ENCODE data around the gene SKIC2. TPM values are rescaled to one million over a fixed set of nuclear protein-coding genes. Genes with fewer than 3 reads are reported as not detected.

SKIC2 gene
- total RNA-seq, 1 experiment from 2014 or later: 182 TPM

DNA sequence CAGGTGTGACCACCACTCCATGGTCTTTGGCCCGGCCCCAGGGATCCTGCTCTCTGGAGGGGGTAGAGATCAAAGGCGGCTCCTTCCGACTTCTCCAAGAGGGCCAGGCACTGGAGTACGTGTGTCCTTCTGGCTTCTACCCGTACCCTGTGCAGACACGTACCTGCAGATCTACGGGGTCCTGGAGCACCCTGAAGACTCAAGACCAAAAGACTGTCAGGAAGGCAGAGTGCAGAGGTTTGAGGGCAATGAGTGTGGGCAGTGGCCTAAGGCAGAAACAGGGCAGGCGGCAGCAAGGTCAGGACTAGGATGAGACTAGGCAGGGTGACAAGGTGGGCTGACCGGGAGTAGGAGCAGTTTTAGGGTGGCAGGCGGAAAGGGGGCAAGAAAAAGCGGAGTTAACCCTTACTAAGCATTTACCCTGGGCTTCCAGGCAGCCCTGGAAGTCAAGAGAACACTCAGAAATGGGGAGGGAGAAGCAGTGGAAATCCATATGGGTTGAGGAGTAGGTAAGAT lies 12.5 kb upstream of the SKIC2 start:
- Mint-ChIP-seq H3K27ac (ENCODE audit: unreplicated experiment) (peak overlapping the region; percentile 84), H3K36me3 (ENCODE audit: insufficient read depth, unreplicated experiment) (peaks cover 61% of the 10 kb centered on the region), H3K9me3 (ENCODE audit: low read depth, unreplicated experiment) (no peaks in the 10 kb centered on the region), H3K4me1 (ENCODE audit: low read depth, unreplicated experiment) (peaks cover 77% of the 10 kb centered on the region), H3K27me3 (ENCODE audit: unreplicated experiment) (no peaks in the 10 kb centered on the region), H3K4me3 (ENCODE audit: low read depth, unreplicated experiment) (peak overlapping the region; percentile 77)
- CTCF ChIA-PET: interaction anchor here (0.8 to 1.5 kb wide), 12 partner anchors 13 to 207 kb away, joined by 3 to 16 read pairs (median 5); partner anchors contain the start of genes DXO, EHMT2, LSM2 and MSH5
- no peak for DNase-seq
- BruUV-seq (replicated peaks): TSS peak; percentile 58
- intact Hi-C loops (cut with micrococcal nuclease; ENCODE audit: unreplicated experiment): loop anchor here (10.0 kb wide), 2 partner anchors 172 to 248 kb away; partner anchors contain the start of genes GPSM3, PBX2 and VWA7
- TF ChIP-seq, protein P1, sequence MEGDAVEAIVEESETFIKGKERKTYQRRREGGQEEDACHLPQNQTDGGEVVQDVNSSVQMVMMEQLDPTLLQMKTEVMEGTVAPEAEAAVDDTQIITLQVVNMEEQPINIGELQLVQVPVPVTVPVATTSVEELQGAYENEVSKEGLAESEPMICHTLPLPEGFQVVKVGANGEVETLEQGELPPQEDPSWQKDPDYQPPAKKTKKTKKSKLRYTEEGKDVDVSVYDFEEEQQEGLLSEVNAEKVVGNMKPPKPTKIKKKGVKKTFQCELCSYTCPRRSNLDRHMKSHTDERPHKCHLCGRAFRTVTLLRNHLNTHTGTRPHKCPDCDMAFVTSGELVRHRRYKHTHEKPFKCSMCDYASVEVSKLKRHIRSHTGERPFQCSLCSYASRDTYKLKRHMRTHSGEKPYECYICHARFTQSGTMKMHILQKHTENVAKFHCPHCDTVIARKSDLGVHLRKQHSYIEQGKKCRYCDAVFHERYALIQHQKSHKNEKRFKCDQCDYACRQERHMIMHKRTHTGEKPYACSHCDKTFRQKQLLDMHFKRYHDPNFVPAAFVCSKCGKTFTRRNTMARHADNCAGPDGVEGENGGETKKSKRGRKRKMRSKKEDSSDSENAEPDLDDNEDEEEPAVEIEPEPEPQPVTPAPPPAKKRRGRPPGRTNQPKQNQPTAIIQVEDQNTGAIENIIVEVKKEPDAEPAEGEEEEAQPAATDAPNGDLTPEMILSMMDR (IDR thresholded peaks at IDR 0.05; ENCODE audit: unreplicated experiment): no peak

DNA sequence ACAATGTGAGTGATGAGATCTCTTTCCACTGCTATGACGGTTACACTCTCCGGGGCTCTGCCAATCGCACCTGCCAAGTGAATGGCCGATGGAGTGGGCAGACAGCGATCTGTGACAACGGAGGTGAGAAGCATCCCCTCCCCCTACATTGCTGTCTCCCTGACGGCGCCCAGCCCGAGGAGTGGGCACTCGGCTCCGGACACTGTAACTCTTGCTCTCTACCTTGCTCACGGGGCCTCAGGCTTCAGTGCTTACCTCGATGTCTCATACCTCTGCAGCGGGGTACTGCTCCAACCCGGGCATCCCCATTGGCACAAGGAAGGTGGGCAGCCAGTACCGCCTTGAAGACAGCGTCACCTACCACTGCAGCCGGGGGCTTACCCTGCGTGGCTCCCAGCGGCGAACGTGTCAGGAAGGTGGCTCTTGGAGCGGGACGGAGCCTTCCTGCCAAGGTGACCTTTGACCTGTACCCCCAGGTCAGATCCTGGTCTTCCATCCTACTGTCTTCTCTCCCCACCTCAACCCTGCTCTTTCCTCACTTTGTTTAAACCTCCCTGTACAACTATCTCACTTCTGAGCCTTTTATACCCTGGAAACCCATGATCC lies 11.8 kb upstream of the SKIC2 start:
- DNase-seq: no peak
- H3K9me3 Mint-ChIP-seq (ENCODE audit: low read depth, unreplicated experiment): no peaks in the 10 kb centered on the region
- H3K27me3 Mint-ChIP-seq (ENCODE audit: unreplicated experiment): no peaks in the 10 kb centered on the region
- intact Hi-C loops (cut with micrococcal nuclease; ENCODE audit: unreplicated experiment): loop anchor here (10.0 kb wide), 2 partner anchors 172 to 248 kb away; partner anchors contain the start of genes GPSM3, PBX2 and VWA7
- no TSS peak for BruUV-seq (replicated peaks)
- peak overlapping the region; percentile 84 for H3K27ac Mint-ChIP-seq (ENCODE audit: unreplicated experiment)
- H3K36me3 Mint-ChIP-seq (ENCODE audit: insufficient read depth, unreplicated experiment): peaks cover 67% of the 10 kb centered on the region
- peak overlapping the region; percentile 77 for H3K4me3 Mint-ChIP-seq (ENCODE audit: low read depth, unreplicated experiment)
- CTCF ChIA-PET: no interaction called here
- TF ChIP-seq, protein P1 (IDR thresholded peaks at IDR 0.05; ENCODE audit: unreplicated experiment): no peak
- peaks cover 70% of the 10 kb centered on the region for H3K4me1 Mint-ChIP-seq (ENCODE audit: low read depth, unreplicated experiment)

DNA sequence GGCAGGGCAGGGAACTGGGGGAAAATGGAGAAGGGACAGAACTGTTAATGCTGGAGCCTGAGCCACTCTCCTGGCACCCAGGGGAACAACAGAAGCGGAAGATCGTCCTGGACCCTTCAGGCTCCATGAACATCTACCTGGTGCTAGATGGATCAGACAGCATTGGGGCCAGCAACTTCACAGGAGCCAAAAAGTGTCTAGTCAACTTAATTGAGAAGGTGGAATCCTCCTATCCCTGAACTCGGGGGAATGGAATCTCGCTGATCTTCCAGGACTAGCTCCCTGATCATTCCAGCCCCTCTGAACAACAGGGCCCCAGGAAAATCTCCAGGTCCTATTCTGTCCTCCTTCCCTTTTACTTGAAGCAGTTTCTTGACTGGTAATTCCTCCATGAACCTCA lies 11.1 kb upstream of the SKIC2 start:
- Mint-ChIP-seq H3K4me1 (ENCODE audit: low read depth, unreplicated experiment) (peaks cover 66% of the 10 kb centered on the region), H3K36me3 (ENCODE audit: insufficient read depth, unreplicated experiment) (peaks cover 74% of the 10 kb centered on the region), H3K27me3 (ENCODE audit: unreplicated experiment) (no peaks in the 10 kb centered on the region), H3K9me3 (ENCODE audit: low read depth, unreplicated experiment) (no peaks in the 10 kb centered on the region), H3K27ac (ENCODE audit: unreplicated experiment) (peak overlapping the region; percentile 84), H3K4me3 (ENCODE audit: low read depth, unreplicated experiment) (peak overlapping the region; percentile 77)
- BruUV-seq (replicated peaks): no TSS peak
- CTCF ChIA-PET: no interaction called here
- no peak for DNase-seq
- intact Hi-C loops (cut with micrococcal nuclease; ENCODE audit: unreplicated experiment): loop anchor here (10.0 kb wide), 2 partner anchors 173 to 247 kb away; partner anchors contain the start of genes GPSM3, PBX2 and VWA7
- TF ChIP-seq, protein P1 (IDR thresholded peaks at IDR 0.05; ENCODE audit: unreplicated experiment): no peak

GRCh38 chr6:31948306-31948705 lies 10.7 kb upstream of the SKIC2 start:
- Mint-ChIP-seq H3K27me3 (ENCODE audit: unreplicated experiment) (no peaks in the 10 kb centered on the region), H3K36me3 (ENCODE audit: insufficient read depth, unreplicated experiment) (peaks cover 78% of the 10 kb centered on the region), H3K9me3 (ENCODE audit: low read depth, unreplicated experiment) (no peaks in the 10 kb centered on the region), H3K4me3 (ENCODE audit: low read depth, unreplicated experiment) (peak overlapping the region; percentile 77), H3K27ac (ENCODE audit: unreplicated experiment) (peak overlapping the region; percentile 84), H3K4me1 (ENCODE audit: low read depth, unreplicated experiment) (peaks cover 69% of the 10 kb centered on the region)
- DNase-seq: no peak
- TF ChIP-seq, protein P1 (IDR thresholded peaks at IDR 0.05; ENCODE audit: unreplicated experiment): no peak
- CTCF ChIA-PET: interaction anchor here (0.6 to 1.1 kb wide), 2 partner anchors 20 to 51 kb away, joined by 3 read pairs; partner anchors contain the start of gene EHMT2
- intact Hi-C loops (cut with micrococcal nuclease; ENCODE audit: unreplicated experiment): loop anchor here (10.0 kb wide), 2 partner anchors 174 to 246 kb away; partner anchors contain the start of genes GPSM3, PBX2 and VWA7
- BruUV-seq (replicated peaks): no TSS peak
